ENCODE results near the gene SUGCT. TPM values are rescaled to one million over a fixed set of nuclear protein-coding genes. Genes with fewer than 3 reads are reported as not detected.

Gene SUGCT
- total RNA-seq, 1 experiment from 2014 or later = 4.6 TPM

DNA sequence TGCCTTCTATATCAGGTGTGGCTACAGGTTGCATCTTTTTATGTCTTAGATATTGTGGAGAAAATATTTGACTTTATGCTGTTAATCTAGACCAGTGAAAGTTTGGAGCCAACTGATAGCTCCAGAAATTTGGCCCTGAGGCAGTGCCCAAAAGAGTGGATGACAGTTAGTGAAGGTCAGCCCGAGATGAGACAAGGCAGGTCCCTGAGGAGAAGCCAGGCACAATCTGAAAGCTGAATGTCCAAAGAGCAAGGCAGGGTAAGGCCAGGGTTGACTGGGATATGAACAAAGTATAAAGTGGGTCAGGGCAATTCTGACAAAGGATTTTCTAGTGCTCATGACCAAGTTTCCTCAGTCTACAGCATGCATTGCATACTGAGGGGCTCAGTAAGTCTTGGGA, 661.9 kb downstream of the SUGCT start:
- no peaks in the 10 kb centered on the region for H3K36me3 Mint-ChIP-seq
- H3K4me1 Mint-ChIP-seq = no peaks in the 10 kb centered on the region
- ChIA-PET CTCF (no interaction called here), POLR2A (no interaction called here)
- no peak for DNase-seq (ENCODE audit: low spot score)
- H3K27ac Mint-ChIP-seq = no peak overlapping the region
- no peaks in the 10 kb centered on the region for H3K9me3 Mint-ChIP-seq
- H3K27me3 Mint-ChIP-seq (ENCODE audit: low read depth) = no peaks in the 10 kb centered on the region
- TF ChIP-seq, protein P1, sequence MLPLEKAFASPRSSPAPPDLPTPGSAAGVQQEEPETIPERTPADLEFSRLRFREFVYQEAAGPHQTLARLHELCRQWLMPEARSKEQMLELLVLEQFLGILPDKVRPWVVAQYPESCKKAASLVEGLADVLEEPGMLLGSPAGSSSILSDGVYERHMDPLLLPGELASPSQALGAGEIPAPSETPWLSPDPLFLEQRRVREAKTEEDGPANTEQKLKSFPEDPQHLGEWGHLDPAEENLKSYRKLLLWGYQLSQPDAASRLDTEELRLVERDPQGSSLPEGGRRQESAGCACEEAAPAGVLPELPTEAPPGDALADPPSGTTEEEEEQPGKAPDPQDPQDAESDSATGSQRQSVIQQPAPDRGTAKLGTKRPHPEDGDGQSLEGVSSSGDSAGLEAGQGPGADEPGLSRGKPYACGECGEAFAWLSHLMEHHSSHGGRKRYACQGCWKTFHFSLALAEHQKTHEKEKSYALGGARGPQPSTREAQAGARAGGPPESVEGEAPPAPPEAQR (CRISPR knock-in tag; IDR thresholded peaks at IDR 0.05) = no peak
- TF ChIP-seq, protein P2, sequence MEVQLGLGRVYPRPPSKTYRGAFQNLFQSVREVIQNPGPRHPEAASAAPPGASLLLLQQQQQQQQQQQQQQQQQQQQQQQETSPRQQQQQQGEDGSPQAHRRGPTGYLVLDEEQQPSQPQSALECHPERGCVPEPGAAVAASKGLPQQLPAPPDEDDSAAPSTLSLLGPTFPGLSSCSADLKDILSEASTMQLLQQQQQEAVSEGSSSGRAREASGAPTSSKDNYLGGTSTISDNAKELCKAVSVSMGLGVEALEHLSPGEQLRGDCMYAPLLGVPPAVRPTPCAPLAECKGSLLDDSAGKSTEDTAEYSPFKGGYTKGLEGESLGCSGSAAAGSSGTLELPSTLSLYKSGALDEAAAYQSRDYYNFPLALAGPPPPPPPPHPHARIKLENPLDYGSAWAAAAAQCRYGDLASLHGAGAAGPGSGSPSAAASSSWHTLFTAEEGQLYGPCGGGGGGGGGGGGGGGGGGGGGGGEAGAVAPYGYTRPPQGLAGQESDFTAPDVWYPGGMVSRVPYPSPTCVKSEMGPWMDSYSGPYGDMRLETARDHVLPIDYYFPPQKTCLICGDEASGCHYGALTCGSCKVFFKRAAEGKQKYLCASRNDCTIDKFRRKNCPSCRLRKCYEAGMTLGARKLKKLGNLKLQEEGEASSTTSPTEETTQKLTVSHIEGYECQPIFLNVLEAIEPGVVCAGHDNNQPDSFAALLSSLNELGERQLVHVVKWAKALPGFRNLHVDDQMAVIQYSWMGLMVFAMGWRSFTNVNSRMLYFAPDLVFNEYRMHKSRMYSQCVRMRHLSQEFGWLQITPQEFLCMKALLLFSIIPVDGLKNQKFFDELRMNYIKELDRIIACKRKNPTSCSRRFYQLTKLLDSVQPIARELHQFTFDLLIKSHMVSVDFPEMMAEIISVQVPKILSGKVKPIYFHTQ (CRISPR knock-in tag; IDR thresholded peaks at IDR 0.05) = no peak
- TF ChIP-seq ZNF232 (CRISPR knock-in tag; IDR thresholded peaks at IDR 0.05) = no peak
- no peak for TF ChIP-seq ZNF423 (CRISPR knock-in tag; IDR thresholded peaks at IDR 0.05)
- TF ChIP-seq, protein P3, sequence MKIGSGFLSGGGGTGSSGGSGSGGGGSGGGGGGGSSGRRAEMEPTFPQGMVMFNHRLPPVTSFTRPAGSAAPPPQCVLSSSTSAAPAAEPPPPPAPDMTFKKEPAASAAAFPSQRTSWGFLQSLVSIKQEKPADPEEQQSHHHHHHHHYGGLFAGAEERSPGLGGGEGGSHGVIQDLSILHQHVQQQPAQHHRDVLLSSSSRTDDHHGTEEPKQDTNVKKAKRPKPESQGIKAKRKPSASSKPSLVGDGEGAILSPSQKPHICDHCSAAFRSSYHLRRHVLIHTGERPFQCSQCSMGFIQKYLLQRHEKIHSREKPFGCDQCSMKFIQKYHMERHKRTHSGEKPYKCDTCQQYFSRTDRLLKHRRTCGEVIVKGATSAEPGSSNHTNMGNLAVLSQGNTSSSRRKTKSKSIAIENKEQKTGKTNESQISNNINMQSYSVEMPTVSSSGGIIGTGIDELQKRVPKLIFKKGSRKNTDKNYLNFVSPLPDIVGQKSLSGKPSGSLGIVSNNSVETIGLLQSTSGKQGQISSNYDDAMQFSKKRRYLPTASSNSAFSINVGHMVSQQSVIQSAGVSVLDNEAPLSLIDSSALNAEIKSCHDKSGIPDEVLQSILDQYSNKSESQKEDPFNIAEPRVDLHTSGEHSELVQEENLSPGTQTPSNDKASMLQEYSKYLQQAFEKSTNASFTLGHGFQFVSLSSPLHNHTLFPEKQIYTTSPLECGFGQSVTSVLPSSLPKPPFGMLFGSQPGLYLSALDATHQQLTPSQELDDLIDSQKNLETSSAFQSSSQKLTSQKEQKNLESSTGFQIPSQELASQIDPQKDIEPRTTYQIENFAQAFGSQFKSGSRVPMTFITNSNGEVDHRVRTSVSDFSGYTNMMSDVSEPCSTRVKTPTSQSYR (CRISPR knock-in tag; IDR thresholded peaks at IDR 0.05) = no peak
- no peak for TF ChIP-seq NFE2L1 (CRISPR knock-in tag; IDR thresholded peaks at IDR 0.05)
- TF ChIP-seq, protein P4, sequence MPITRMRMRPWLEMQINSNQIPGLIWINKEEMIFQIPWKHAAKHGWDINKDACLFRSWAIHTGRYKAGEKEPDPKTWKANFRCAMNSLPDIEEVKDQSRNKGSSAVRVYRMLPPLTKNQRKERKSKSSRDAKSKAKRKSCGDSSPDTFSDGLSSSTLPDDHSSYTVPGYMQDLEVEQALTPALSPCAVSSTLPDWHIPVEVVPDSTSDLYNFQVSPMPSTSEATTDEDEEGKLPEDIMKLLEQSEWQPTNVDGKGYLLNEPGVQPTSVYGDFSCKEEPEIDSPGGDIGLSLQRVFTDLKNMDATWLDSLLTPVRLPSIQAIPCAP (CRISPR knock-in tag; IDR thresholded peaks at IDR 0.05) = no peak
- no peak for TF ChIP-seq GABPB1 (CRISPR knock-in tag; IDR thresholded peaks at IDR 0.05)
- TF ChIP-seq RORB (CRISPR knock-in tag; IDR thresholded peaks at IDR 0.05) = no peak
- no peak for TF ChIP-seq KAT7 (CRISPR knock-in tag; IDR thresholded peaks at IDR 0.05; ENCODE audit: borderline replicate concordance)
- no peak for TF ChIP-seq ZNF263 (CRISPR knock-in tag; IDR thresholded peaks at IDR 0.05; ENCODE audit: low read depth)
- ATAC-seq = no peak
- no peak overlapping the region for H3K4me3 Mint-ChIP-seq

DNA sequence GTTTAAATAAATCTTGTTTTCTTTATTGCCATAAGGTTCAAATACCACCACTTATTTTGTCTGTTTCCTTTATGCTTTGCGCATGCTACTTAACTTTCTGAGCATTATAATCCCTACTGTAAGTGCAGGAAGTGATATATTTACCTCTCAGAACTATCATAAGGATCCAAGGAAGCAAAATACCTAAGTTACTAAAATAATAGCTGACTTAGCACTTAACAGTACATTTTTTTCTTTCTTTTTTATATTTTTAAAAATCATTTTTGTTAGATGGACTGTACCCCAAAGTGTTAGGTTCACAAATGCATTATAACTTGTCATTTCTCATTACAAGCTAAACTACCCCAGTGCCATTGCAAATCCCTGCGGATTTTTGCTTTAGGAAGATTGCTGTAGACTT, 663.8 kb downstream of the SUGCT start:
- CTCF ChIA-PET = no interaction called here
- TF ChIP-seq ZNF416 (CRISPR knock-in tag; IDR thresholded peaks at IDR 0.05) = no peak
- no peak for TF ChIP-seq TP53 (CRISPR knock-in tag; IDR thresholded peaks at IDR 0.05)
- no peak for TF ChIP-seq SP1 (CRISPR knock-in tag; conservative IDR thresholded peaks at IDR 0.05)
- no peak for TF ChIP-seq ZNF396 (CRISPR knock-in tag; IDR thresholded peaks at IDR 0.05; ENCODE audit: borderline replicate concordance)
- TF ChIP-seq SOX15 (CRISPR knock-in tag; IDR thresholded peaks at IDR 0.05) = no peak
- TF ChIP-seq, protein P5, sequence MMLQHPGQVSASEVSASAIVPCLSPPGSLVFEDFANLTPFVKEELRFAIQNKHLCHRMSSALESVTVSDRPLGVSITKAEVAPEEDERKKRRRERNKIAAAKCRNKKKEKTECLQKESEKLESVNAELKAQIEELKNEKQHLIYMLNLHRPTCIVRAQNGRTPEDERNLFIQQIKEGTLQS (CRISPR knock-in tag; conservative IDR thresholded peaks at IDR 0.05) = no peak
- TF ChIP-seq CBFB (CRISPR knock-in tag; IDR thresholded peaks at IDR 0.05; ENCODE audit: low read depth) = no peak
- TF ChIP-seq, protein P6, sequence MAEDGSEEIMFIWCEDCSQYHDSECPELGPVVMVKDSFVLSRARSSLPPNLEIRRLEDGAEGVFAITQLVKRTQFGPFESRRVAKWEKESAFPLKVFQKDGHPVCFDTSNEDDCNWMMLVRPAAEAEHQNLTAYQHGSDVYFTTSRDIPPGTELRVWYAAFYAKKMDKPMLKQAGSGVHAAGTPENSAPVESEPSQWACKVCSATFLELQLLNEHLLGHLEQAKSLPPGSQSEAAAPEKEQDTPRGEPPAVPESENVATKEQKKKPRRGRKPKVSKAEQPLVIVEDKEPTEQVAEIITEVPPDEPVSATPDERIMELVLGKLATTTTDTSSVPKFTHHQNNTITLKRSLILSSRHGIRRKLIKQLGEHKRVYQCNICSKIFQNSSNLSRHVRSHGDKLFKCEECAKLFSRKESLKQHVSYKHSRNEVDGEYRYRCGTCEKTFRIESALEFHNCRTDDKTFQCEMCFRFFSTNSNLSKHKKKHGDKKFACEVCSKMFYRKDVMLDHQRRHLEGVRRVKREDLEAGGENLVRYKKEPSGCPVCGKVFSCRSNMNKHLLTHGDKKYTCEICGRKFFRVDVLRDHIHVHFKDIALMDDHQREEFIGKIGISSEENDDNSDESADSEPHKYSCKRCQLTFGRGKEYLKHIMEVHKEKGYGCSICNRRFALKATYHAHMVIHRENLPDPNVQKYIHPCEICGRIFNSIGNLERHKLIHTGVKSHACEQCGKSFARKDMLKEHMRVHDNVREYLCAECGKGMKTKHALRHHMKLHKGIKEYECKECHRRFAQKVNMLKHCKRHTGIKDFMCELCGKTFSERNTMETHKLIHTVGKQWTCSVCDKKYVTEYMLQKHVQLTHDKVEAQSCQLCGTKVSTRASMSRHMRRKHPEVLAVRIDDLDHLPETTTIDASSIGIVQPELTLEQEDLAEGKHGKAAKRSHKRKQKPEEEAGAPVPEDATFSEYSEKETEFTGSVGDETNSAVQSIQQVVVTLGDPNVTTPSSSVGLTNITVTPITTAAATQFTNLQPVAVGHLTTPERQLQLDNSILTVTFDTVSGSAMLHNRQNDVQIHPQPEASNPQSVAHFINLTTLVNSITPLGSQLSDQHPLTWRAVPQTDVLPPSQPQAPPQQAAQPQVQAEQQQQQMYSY (CRISPR knock-in tag; IDR thresholded peaks at IDR 0.05) = no peak
- TF ChIP-seq, protein P7, sequence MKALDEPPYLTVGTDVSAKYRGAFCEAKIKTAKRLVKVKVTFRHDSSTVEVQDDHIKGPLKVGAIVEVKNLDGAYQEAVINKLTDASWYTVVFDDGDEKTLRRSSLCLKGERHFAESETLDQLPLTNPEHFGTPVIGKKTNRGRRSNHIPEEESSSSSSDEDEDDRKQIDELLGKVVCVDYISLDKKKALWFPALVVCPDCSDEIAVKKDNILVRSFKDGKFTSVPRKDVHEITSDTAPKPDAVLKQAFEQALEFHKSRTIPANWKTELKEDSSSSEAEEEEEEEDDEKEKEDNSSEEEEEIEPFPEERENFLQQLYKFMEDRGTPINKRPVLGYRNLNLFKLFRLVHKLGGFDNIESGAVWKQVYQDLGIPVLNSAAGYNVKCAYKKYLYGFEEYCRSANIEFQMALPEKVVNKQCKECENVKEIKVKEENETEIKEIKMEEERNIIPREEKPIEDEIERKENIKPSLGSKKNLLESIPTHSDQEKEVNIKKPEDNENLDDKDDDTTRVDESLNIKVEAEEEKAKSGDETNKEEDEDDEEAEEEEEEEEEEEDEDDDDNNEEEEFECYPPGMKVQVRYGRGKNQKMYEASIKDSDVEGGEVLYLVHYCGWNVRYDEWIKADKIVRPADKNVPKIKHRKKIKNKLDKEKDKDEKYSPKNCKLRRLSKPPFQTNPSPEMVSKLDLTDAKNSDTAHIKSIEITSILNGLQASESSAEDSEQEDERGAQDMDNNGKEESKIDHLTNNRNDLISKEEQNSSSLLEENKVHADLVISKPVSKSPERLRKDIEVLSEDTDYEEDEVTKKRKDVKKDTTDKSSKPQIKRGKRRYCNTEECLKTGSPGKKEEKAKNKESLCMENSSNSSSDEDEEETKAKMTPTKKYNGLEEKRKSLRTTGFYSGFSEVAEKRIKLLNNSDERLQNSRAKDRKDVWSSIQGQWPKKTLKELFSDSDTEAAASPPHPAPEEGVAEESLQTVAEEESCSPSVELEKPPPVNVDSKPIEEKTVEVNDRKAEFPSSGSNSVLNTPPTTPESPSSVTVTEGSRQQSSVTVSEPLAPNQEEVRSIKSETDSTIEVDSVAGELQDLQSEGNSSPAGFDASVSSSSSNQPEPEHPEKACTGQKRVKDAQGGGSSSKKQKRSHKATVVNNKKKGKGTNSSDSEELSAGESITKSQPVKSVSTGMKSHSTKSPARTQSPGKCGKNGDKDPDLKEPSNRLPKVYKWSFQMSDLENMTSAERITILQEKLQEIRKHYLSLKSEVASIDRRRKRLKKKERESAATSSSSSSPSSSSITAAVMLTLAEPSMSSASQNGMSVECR (CRISPR knock-in tag; IDR thresholded peaks at IDR 0.05; ENCODE audit: borderline replicate concordance) = no peak
- no peak for TF ChIP-seq TEAD4 (CRISPR knock-in tag; IDR thresholded peaks at IDR 0.05)

More for the DNA sequence above, 663.8 kb downstream of the SUGCT start:
- DNase-seq (ENCODE audit: low spot score) (no peak), ATAC-seq (no peak)
- no peaks in the 10 kb centered on the region for H3K4me1 Mint-ChIP-seq
- no peaks in the 10 kb centered on the region for H3K36me3 Mint-ChIP-seq
- H3K9me3 Mint-ChIP-seq = no peaks in the 10 kb centered on the region
- H3K27ac Mint-ChIP-seq = no peak overlapping the region
- no peak overlapping the region for H3K4me3 Mint-ChIP-seq
- no peaks in the 10 kb centered on the region for H3K27me3 Mint-ChIP-seq (ENCODE audit: low read depth)
- POLR2A ChIA-PET = no interaction called here
